Tibial nerve (tissue), 4 donors: ENCODE measurements around the gene WDR83. TPM values are rescaled to one million over a fixed set of nuclear protein-coding genes. Genes with fewer than 3 reads are reported as not detected.
"Not testable (repeated sequence)": the region's sequence is repeated elsewhere in the genome, so short reads cannot be mapped to it uniquely, and the experiment has no call there.

Experiments used
- DNase-seq, 2 donors: peaks; one replicate each; pipeline ENCODE4 v3.0.0-alpha.2; 2019; ENCODE audit warnings: low spot score in 2 of 2
- H3K27ac ChIP-seq, 4 donors: fragments of 200-600 bp; sonication (generic) in 3 of 4; one replicate each; pipeline ENCODE4 v1.5.1; 2017 to 2019; ENCODE audit warnings: mild to moderate bottlenecking in 1 of 4
- H3K27me3 ChIP-seq, 2 donors: fragments of 200-600 bp; sonication (generic) in 1 of 2; one replicate each; pipeline versions ENCODE4 v1.5.1 to v1.6.0; 2017 to 2019
- H3K36me3 ChIP-seq, 3 donors: fragments of 200-600 bp; sonication (generic); one replicate each; pipeline ENCODE4 v1.5.1; 2018 to 2019
- H3K4me1 ChIP-seq, 4 donors: fragments of 200-600 bp; sonication (generic) in 3 of 4; one replicate each; pipeline ENCODE4 v1.5.1; 2017 to 2019
- H3K4me3 ChIP-seq, 4 donors: fragments of 200-600 bp; sonication (generic) in 3 of 4; one replicate each; pipeline ENCODE4 v1.5.1; 2017 to 2019; ENCODE audit warnings: mild to moderate bottlenecking in 1 of 4, moderate library complexity in 1 of 4
- H3K9me3 ChIP-seq, 4 donors: fragments of 200-600 bp; sonication (generic) in 3 of 4; one replicate each; pipeline ENCODE4 v1.5.1; 2017 to 2019
- CTCF ChIP-seq, 5 experiments: fragments of 200-600 bp in 3 of 5; fragments of 450-650 bp in 2 of 5; sonication (generic) in 3 of 5; IDR thresholded peaks; one replicate each; pipeline ENCODE4 v1.5.1; 2016 to 2019; ENCODE audit warnings: antibody characterized with exemption in 5 of 5, mild to moderate bottlenecking in 3 of 5, moderate library complexity in 2 of 5
- EP300 ChIP-seq, 2 donors: sonication (generic); formaldehyde crosslinking; IDR thresholded peaks; one replicate each; pipeline ENCODE4 v1.6.1; 2017; ENCODE audit warnings: antibody characterized with exemption in 2 of 2, mild to moderate bottlenecking in 1 of 2
- POLR2A ChIP-seq, 2 donors: fragments of 450-650 bp; IDR thresholded peaks; one replicate each; pipeline ENCODE4 v1.6.1; 2017; ENCODE audit warnings: antibody characterized with exemption in 2 of 2, mild to moderate bottlenecking in 2 of 2, moderate library complexity in 2 of 2
- WGBS, 2 donors: methylation state at CpG; one replicate each; pipeline ENCODE4 v1.1.5; 2018; 5-methylcytosine and 5-hydroxymethylcytosine counted together
- total RNA-seq, 4 donors: library from RNA; depleted of rRNA; stranded (reverse); fragments of >200 nt; gene quantifications; one replicate each; pipeline ENCODE4 v1.1.0, GENCODE V29; 2016

The WDR83 gene
- total RNA-seq, 4 donors from 2014 or later: 7.9 to 19.8 (median 16.8) TPM

- DNase-seq: peak; percentile 52 to 72
- H3K36me3 ChIP-seq: peaks cover 0 to 5% (median 0%) of the 10 kb centered on the region in 3 donors
- no peak for TF ChIP-seq POLR2A (IDR thresholded peaks at IDR 0.05)
- no peak for TF ChIP-seq EP300 (IDR thresholded peaks at IDR 0.05)
- peak; percentile 68 to 84 (median 75) for TF ChIP-seq CTCF (IDR thresholded peaks at IDR 0.05)
- H3K4me1 ChIP-seq: peaks cover 0 to 10% (median 4%) of the 10 kb centered on the region in 4 donors
- H3K27me3 ChIP-seq: no peaks in the 10 kb centered on the region
- no peaks in the 10 kb centered on the region for H3K9me3 ChIP-seq
- H3K4me3 ChIP-seq: peak overlapping the region in 3 of 4 donors; percentile 2 to 23 (median 23)
- peak overlapping the region in 1 of 4 donors; percentile 19 for H3K27ac ChIP-seq
- WGBS, 2 donors: 17% methylated on average over 12 to 21 of the region's 39 CpGs
Measured at GRCh38 chr19:12639901-12640613, 26.6 kb upstream of the WDR83 start.

GRCh38 chr19:12641456-12641855, 25.2 kb upstream of the WDR83 start:
- TF ChIP-seq CTCF (IDR thresholded peaks at IDR 0.05) (no peak), POLR2A (IDR thresholded peaks at IDR 0.05) (no peak), EP300 (IDR thresholded peaks at IDR 0.05) (no peak)
- no peaks in the 10 kb centered on the region for H3K27me3 ChIP-seq
- H3K4me3 ChIP-seq: no peak overlapping the region
- WGBS, 2 donors: 72 to 73% methylated on average over 13 of the region's 13 CpGs
- peaks cover 0 to 11% (median 0%) of the 10 kb centered on the region in 3 donors for H3K36me3 ChIP-seq
- no peak overlapping the region for H3K27ac ChIP-seq
- peaks cover 0 to 10% (median 4%) of the 10 kb centered on the region in 4 donors for H3K4me1 ChIP-seq
- DNase-seq: no peak
- H3K9me3 ChIP-seq: no peaks in the 10 kb centered on the region

- Histone ChIP-seq H3K4me1 (peaks cover 0 to 14% (median 4%) of the 10 kb centered on the region in 4 donors), H3K27me3 (no peaks in the 10 kb centered on the region), H3K36me3 (peaks cover 0 to 12% (median 0%) of the 10 kb centered on the region in 3 donors), H3K9me3 (no peaks in the 10 kb centered on the region), H3K4me3 (no peak overlapping the region), H3K27ac (no peak overlapping the region)
- TF ChIP-seq EP300 (IDR thresholded peaks at IDR 0.05): no peak
- WGBS, 2 donors: 93 to 94% methylated on average over 26 of the region's 26 CpGs
- DNase-seq: no peak
Measured at GRCh38 chr19:12642506-12642905, 24.1 kb upstream of the WDR83 start.

GRCh38 chr19:12643716-12644115, 22.9 kb upstream of the WDR83 start:
- peaks cover 0 to 26% (median 11%) of the 10 kb centered on the region in 4 donors for H3K4me1 ChIP-seq
- not testable (repeated sequence) for H3K27ac ChIP-seq, H3K4me3 ChIP-seq, H3K27me3 ChIP-seq, DNase-seq, H3K9me3 ChIP-seq
- 94 to 95% methylated on average over 14 of the region's 14 CpGs for WGBS, 2 donors
- H3K36me3 ChIP-seq: peaks cover 0 to 12% (median 0%) of the 10 kb centered on the region in 3 donors

- 77 to 87% methylated on average over 10 of the region's 10 CpGs for WGBS, 2 donors
- H3K27ac ChIP-seq: no peak overlapping the region
- H3K27me3 ChIP-seq: no peaks in the 10 kb centered on the region
- no peaks in the 10 kb centered on the region for H3K9me3 ChIP-seq
- H3K4me3 ChIP-seq: no peak overlapping the region
- peaks cover 0 to 18% (median 0%) of the 10 kb centered on the region in 3 donors for H3K36me3 ChIP-seq
- TF ChIP-seq POLR2A (IDR thresholded peaks at IDR 0.05): no peak
- no peak for TF ChIP-seq CTCF (IDR thresholded peaks at IDR 0.05)
- TF ChIP-seq EP300 (IDR thresholded peaks at IDR 0.05): no peak
- no peak for DNase-seq
- peaks cover 0 to 16% (median 7%) of the 10 kb centered on the region in 4 donors for H3K4me1 ChIP-seq
Measured at GRCh38 chr19:12646551-12646950, 20.1 kb upstream of the WDR83 start.

- no peak for DNase-seq
- Histone ChIP-seq H3K27me3 (no peaks in the 10 kb centered on the region), H3K36me3 (peaks cover 0 to 23% (median 0%) of the 10 kb centered on the region in 3 donors), H3K27ac (no peak overlapping the region), H3K9me3 (no peaks in the 10 kb centered on the region), H3K4me3 (no peak overlapping the region), H3K4me1 (peaks cover 0 to 16% (median 7%) of the 10 kb centered on the region in 4 donors)
- TF ChIP-seq POLR2A (IDR thresholded peaks at IDR 0.05) (no peak), CTCF (IDR thresholded peaks at IDR 0.05) (no peak), EP300 (IDR thresholded peaks at IDR 0.05) (no peak)
- WGBS, 2 donors: 67 to 84% methylated on average over 8 of the region's 8 CpGs
Measured at GRCh38 chr19:12647047-12647446, 19.6 kb upstream of the WDR83 start.
